Choroid plexus epithelial cell (primary cell): ENCODE results near the gene CRIP3.

Experiments
- DNase-seq: peaks from one replicate; pipeline ENCODE4 v3.0.0-alpha.2; 2010; ENCODE audit warnings: low read depth
- H3K4me3 ChIP-seq: 2 replicates; pipeline ENCODE4 v1.5.1; 2011; ENCODE audit warnings: low read depth, mild to moderate bottlenecking, control low read depth, low read length, moderate library complexity
- CTCF ChIP-seq: conservative IDR thresholded peaks from 2 replicates; pipeline ENCODE4 v1.5.1; 2011; ENCODE audit warnings: low read depth, mild to moderate bottlenecking, control low read depth, inconsistent platforms, low read length, moderate library complexity

Gene CRIP3

GRCh38 chr6:43338243-43338642 is 29.6 kb upstream of the CRIP3 start:
- no peak for DNase-seq
- no peak for TF ChIP-seq CTCF
- H3K4me3 ChIP-seq, result no peak overlapping the region

GRCh38 chr6:43336382-43336781 is 27.8 kb upstream of the CRIP3 start:
- no peak for TF ChIP-seq CTCF
- DNase-seq, result no peak
- H3K4me3 ChIP-seq, result no peak overlapping the region

DNA sequence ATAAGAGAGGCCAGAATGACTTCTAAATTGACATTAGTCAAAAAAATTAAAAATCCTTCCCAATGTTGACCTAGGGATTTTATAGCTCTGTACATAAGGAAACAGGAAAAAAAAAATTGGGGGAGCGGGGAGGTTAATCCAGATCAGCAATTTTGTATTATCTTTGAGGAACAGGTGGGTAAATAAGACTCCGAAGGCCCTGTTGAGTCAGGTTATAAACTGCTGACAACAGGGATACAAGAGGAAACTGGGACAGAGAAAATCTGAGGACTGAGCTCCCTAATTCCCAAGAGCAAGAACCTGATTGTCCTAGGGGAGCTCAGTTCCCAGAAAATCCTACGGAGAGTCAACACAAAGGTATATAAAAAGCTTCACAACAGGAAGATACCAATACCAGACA is 26.8 kb upstream of the CRIP3 start:
- no peak for TF ChIP-seq CTCF
- H3K4me3 ChIP-seq, result no peak overlapping the region
- DNase-seq, result no peak

- no peak overlapping the region for H3K4me3 ChIP-seq
- DNase-seq, result peak; percentile 79
- peak; percentile 71 for TF ChIP-seq CTCF
Observed at GRCh38 chr6:43334466-43335095, 26.0 kb upstream of the CRIP3 start.

DNA sequence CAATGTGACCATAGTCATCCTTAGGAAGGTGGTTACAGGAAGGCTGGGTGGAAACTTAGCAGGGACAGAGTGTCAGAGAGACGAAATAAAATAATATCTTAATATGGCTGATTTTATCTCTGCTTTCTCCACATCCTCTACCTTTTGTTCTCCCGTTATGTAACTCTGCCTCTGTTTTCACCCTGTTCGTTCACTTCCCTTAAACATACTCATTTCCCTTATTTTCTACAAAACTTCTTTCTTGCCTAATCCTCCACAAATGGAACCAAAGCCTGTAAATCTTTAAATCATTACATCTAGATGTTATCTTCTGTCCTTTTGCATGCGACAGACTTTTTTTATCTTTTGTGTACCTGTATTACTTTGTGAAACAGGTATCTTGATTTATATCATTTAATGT is 23.3 kb upstream of the CRIP3 start:
- TF ChIP-seq CTCF, result no peak
- H3K4me3 ChIP-seq, result no peak overlapping the region
- no peak for DNase-seq

DNA sequence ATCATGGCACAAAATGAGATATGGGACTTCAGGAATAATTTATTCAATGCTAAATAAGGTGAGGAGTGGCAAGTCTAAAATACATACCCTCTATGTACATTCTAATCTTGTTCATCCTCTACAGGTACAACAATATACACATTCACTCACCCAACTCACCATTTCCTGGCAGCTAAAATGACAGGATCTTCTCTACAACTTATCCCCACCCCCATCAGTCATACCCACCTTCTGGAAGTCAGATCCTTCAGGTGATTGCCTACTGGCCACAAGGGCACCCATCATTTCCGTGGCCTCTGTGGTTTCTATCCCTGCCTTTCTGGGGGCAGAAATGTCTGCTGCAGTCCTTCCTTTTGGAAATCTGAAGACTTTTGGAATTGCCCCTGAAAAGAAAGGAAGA is 22.8 kb upstream of the CRIP3 start:
- no peak for DNase-seq
- TF ChIP-seq CTCF, result no peak
- no peak overlapping the region for H3K4me3 ChIP-seq

GRCh38 chr6:43328528-43328927 is 19.9 kb upstream of the CRIP3 start:
- no peak for TF ChIP-seq CTCF
- no peak for DNase-seq
- H3K4me3 ChIP-seq, result no peak overlapping the region
